ENCODE data around the gene UGT1A10.
"Not testable (repeated sequence)": the region's sequence is repeated elsewhere in the genome, so short reads cannot be mapped to it uniquely, and the experiment has no call there.

Gene UGT1A10

GRCh38 chr2:233718552-233718951 is 82.3 kb downstream of the UGT1A10 start, which contains the start of gene UGT1A4:
Gene UGT1A4 (plus strand): TSS chr2:233718736. CDS start chr2:233718821, 85 bp downstream.
- TF ChIP-seq, protein P1, sequence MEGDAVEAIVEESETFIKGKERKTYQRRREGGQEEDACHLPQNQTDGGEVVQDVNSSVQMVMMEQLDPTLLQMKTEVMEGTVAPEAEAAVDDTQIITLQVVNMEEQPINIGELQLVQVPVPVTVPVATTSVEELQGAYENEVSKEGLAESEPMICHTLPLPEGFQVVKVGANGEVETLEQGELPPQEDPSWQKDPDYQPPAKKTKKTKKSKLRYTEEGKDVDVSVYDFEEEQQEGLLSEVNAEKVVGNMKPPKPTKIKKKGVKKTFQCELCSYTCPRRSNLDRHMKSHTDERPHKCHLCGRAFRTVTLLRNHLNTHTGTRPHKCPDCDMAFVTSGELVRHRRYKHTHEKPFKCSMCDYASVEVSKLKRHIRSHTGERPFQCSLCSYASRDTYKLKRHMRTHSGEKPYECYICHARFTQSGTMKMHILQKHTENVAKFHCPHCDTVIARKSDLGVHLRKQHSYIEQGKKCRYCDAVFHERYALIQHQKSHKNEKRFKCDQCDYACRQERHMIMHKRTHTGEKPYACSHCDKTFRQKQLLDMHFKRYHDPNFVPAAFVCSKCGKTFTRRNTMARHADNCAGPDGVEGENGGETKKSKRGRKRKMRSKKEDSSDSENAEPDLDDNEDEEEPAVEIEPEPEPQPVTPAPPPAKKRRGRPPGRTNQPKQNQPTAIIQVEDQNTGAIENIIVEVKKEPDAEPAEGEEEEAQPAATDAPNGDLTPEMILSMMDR (IDR thresholded peaks at IDR 0.05; ENCODE audit: low read depth, low read length): no peak
- DNase-seq (ENCODE audit: extremely low read depth, low read depth): no peak

- no peak for DNase-seq (ENCODE audit: extremely low read depth, low read depth)
- TF ChIP-seq, protein P1 (IDR thresholded peaks at IDR 0.05; ENCODE audit: low read depth, low read length): no peak
Observed at GRCh38 chr2:233728723-233729301, 92.6 kb downstream of the UGT1A10 start, which contains the start of gene UGT1A3. Gene UGT1A3 (plus strand): TSS chr2:233729042. CDS start chr2:233729127, 85 bp downstream.

GRCh38 chr2:233736868-233737653 is 100.8 kb downstream of the UGT1A10 start:
- DNase-seq (ENCODE audit: extremely low read depth, low read depth): not testable (repeated sequence)

DNA sequence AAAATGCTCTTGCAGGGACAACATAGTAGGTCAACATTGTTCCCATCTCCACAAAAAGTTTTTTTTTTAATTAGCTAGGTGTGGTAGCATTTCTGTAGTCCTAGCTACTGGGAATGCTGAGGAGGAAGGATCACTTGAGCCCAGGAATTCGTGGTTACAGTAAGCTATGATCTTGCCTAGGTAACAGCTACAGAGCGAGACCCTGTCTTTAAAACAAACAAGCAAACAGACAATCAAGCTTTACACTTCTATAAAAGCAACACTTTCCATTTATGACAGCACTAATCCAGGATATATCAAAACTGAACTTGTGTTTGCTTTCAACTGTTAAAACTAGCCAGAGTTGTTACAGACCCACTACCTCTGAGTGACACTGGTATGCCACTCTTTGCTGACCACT is 104.6 kb downstream of the UGT1A10 start:
- TF ChIP-seq, protein P1 (IDR thresholded peaks at IDR 0.05; ENCODE audit: low read depth, low read length): no peak
- DNase-seq (ENCODE audit: extremely low read depth, low read depth): no peak

DNA sequence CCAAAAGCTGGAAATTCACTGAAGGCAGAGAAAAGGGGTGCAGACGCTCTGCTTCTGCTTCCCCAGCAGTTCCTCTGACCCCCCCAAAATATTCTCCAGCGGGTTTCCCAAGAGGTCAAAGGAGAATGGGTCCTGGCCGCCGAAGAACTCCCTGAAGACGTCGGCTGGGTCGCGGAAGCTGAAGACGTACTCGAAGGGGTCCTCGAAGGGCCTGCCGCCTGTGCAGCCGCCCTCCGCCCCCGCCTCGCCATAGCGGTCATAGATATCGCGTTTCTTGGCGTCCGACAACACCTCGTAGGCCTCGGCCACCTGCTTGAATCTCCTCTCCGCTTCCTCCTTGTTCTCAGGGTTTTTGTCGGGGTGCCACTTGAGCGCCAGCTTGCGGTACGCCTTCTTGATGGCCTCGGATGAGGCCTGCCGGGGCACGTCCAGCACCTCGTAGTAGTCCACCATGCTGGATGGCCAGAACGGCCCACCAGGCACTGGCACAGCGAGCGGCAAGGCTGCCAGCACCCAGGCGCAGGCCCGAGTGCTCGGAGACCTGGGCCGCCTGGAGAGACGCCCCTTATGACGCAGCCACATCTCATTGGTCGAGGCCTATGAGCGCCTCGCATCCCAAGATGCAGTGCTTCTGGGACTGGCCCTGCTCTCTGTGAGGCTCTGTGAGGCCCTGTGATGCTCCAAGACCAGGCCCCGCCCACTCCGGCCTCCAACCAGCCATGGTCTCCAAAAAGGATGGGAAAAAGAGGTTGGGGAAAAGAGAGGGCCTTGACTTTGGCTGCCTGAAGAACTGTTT is 107.4 kb downstream of the UGT1A10 start:
- DNase-seq (ENCODE audit: extremely low read depth, low read depth): no peak
- TF ChIP-seq, protein P1 (IDR thresholded peaks at IDR 0.05; ENCODE audit: low read depth, low read length): no peak

- TF ChIP-seq, protein P1 (IDR thresholded peaks at IDR 0.05; ENCODE audit: low read depth, low read length): no peak
- no peak for DNase-seq (ENCODE audit: extremely low read depth, low read depth)
Observed at GRCh38 chr2:233745073-233745755, 109.0 kb downstream of the UGT1A10 start.

GRCh38 chr2:233745838-233746237 is 109.6 kb downstream of the UGT1A10 start:
- not testable (repeated sequence) for DNase-seq (ENCODE audit: extremely low read depth, low read depth)
